Measurements from ENCODE around the gene TMEM263. TPM values are rescaled to one million over a fixed set of nuclear protein-coding genes. Genes with fewer than 3 reads are reported as not detected.

TMEM263 gene
- polyA plus RNA-seq, 1 donor from 2014 or later, result 27.1 TPM

GRCh38 chr12:106975098-106975497, 19.4 kb downstream of the TMEM263 start:
- Histone ChIP-seq H3K4me2 (ENCODE audit: low read length) (no peak overlapping the region), H3K9me2 (ENCODE audit: insufficient read depth, low read length) (no peaks in the 10 kb centered on the region), H4K20me1 (ENCODE audit: insufficient read depth) (no peaks in the 10 kb centered on the region), H3K36me3 (ENCODE audit: insufficient read depth, low read length) (peaks cover 14% of the 10 kb centered on the region), H3K79me2 (replicated peaks; ENCODE audit: insufficient read depth, low read length) (no peaks in the 10 kb centered on the region), H3K4me3 (ENCODE audit: low read length) (no peak overlapping the region), H3F3A (ENCODE audit: insufficient read depth, low read length, poor library complexity, severe bottlenecking) (no peaks in the 10 kb centered on the region), H3K9ac (ENCODE audit: low read length) (no peak overlapping the region), H3K9me3 (ENCODE audit: low read length) (no peaks in the 10 kb centered on the region), H3K27me3 (ENCODE audit: insufficient read depth, low read depth, low read length) (no peaks in the 10 kb centered on the region), H3K27ac (ENCODE audit: low read length) (no peak overlapping the region), H2AFZ (ENCODE audit: low read depth, low read length) (no peak overlapping the region)
- TF ChIP-seq MXI1 (conservative IDR thresholded peaks at IDR 0.05; ENCODE audit: poor library complexity, severe bottlenecking) (no peak), POLR2AphosphoS5 (IDR thresholded peaks at IDR 0.05) (no peak), EZH2 (IDR thresholded peaks at IDR 0.05; ENCODE audit: borderline replicate concordance, insufficient read depth, low read length, poor library complexity, severe bottlenecking) (no peak), RAD21 (conservative IDR thresholded peaks at IDR 0.05) (no peak), SMC3 (conservative IDR thresholded peaks at IDR 0.05; ENCODE audit: poor library complexity) (no peak), TAF1 (IDR thresholded peaks at IDR 0.05; ENCODE audit: low read depth) (no peak), EP300 (conservative IDR thresholded peaks at IDR 0.05; ENCODE audit: poor library complexity, severe bottlenecking) (no peak), REST (IDR thresholded peaks at IDR 0.05; ENCODE audit: borderline replicate concordance) (no peak), CTCF (IDR thresholded peaks at IDR 0.05; ENCODE audit: poor library complexity, severe bottlenecking) (no peak)

GRCh38 chr12:106975993-106976658, 20.4 kb downstream of the TMEM263 start:
- Histone ChIP-seq H3F3A (ENCODE audit: insufficient read depth, low read length, poor library complexity, severe bottlenecking) (no peaks in the 10 kb centered on the region), H3K27ac (ENCODE audit: low read length) (no peak overlapping the region), H3K4me3 (ENCODE audit: low read length) (no peak overlapping the region), H3K4me2 (ENCODE audit: low read length) (no peak overlapping the region), H3K79me2 (replicated peaks; ENCODE audit: insufficient read depth, low read length) (no peaks in the 10 kb centered on the region), H3K36me3 (ENCODE audit: insufficient read depth, low read length) (peaks cover 11% of the 10 kb centered on the region), H4K20me1 (ENCODE audit: insufficient read depth) (no peaks in the 10 kb centered on the region), H3K9ac (ENCODE audit: low read length) (no peak overlapping the region), H3K9me2 (ENCODE audit: insufficient read depth, low read length) (no peaks in the 10 kb centered on the region), H3K9me3 (ENCODE audit: low read length) (no peaks in the 10 kb centered on the region), H2AFZ (ENCODE audit: low read depth, low read length) (no peak overlapping the region), H3K27me3 (ENCODE audit: insufficient read depth, low read depth, low read length) (no peaks in the 10 kb centered on the region)
- no peak for TF ChIP-seq TAF1 (IDR thresholded peaks at IDR 0.05; ENCODE audit: low read depth)
- TF ChIP-seq REST (IDR thresholded peaks at IDR 0.05; ENCODE audit: borderline replicate concordance), result no peak
- no peak for TF ChIP-seq SMC3 (conservative IDR thresholded peaks at IDR 0.05; ENCODE audit: poor library complexity)
- TF ChIP-seq MXI1 (conservative IDR thresholded peaks at IDR 0.05; ENCODE audit: poor library complexity, severe bottlenecking), result no peak
- no peak for TF ChIP-seq POLR2AphosphoS5 (IDR thresholded peaks at IDR 0.05)
- TF ChIP-seq EP300 (conservative IDR thresholded peaks at IDR 0.05; ENCODE audit: poor library complexity, severe bottlenecking), result no peak
- no peak for TF ChIP-seq RAD21 (conservative IDR thresholded peaks at IDR 0.05)
- no peak for TF ChIP-seq CTCF (IDR thresholded peaks at IDR 0.05; ENCODE audit: poor library complexity, severe bottlenecking)
- TF ChIP-seq EZH2 (IDR thresholded peaks at IDR 0.05; ENCODE audit: borderline replicate concordance, insufficient read depth, low read length, poor library complexity, severe bottlenecking), result no peak
